ENCODE results near the gene GINS2. TPM values are rescaled to one million over a fixed set of nuclear protein-coding genes. Genes with fewer than 3 reads are reported as not detected.

GINS2 gene
- total and polyA plus RNA-seq, 4 donors, result 1.6 to 3.1 (median 2.4) TPM

DNA sequence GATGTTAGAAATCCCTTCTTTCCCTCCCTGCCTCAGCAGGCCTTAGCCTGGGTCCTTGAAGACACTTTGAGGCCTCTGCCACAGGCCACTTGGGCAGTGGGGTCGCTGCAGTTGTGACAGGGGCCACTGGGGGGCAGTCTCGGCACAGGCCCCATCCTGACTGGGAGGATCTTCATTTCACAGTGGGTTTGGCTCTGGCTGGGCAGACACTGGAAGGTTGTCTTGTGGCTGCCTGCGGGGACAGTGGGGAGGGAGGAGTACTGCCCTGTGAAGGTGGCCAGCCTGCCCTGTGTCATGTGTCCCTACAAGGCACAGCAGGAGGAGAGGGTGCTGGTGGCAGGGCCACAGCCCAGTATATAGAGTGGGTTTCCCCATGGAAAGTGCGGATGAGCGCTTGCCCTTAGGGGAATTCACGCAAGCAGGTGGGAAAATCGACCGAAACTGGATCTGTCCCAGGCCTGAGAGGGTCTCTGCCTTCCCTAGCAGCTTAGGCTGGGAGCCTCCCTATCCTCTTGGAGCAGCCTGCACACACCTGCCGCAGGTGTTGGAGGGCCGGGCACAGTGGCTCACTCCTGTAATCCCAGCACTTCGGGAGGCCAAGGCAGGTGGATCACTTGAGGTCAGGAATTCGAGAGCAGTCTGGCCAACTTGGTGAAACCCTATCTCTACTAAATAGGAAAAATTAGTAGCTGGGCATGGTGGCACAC lies 28.8 kb downstream of the GINS2 start:
- Histone ChIP-seq H3K9me3 (ENCODE audit: control insufficient read depth in 4 of 4, insufficient read depth in 3 of 4, low read length in 3 of 4) (no peaks in the 10 kb centered on the region), H3K4me3 (no peak overlapping the region), H3K27me3 (ENCODE audit: control insufficient read depth in 3 of 3, insufficient read depth in 3 of 3, low read length in 2 of 3) (no peaks in the 10 kb centered on the region), H3K27ac (ENCODE audit: low read depth in 1 of 2, low read length in 1 of 2) (no peak overlapping the region), H3K9ac (ENCODE audit: insufficient read depth in 1 of 2, low read length in 2 of 2) (no peak overlapping the region), H3K4me1 (ENCODE audit: control insufficient read depth in 5 of 5, insufficient read depth in 5 of 5, low read length in 5 of 5) (no peaks in the 10 kb centered on the region), H3K36me3 (ENCODE audit: control insufficient read depth in 4 of 4, insufficient read depth in 4 of 4, low read length in 4 of 4) (peaks cover 19 to 83% (median 58%) of the 10 kb centered on the region in 4 donors)
- peak; percentile 53 for ATAC-seq (ENCODE audit: insufficient read depth, low FRiP score)
- WGBS, 2 donors, result 80 to 81% methylated on average over 12 of the region's 12 CpGs
- peak; percentile 46 to 67 (median 54) for DNase-seq
- TF ChIP-seq, protein P1, sequence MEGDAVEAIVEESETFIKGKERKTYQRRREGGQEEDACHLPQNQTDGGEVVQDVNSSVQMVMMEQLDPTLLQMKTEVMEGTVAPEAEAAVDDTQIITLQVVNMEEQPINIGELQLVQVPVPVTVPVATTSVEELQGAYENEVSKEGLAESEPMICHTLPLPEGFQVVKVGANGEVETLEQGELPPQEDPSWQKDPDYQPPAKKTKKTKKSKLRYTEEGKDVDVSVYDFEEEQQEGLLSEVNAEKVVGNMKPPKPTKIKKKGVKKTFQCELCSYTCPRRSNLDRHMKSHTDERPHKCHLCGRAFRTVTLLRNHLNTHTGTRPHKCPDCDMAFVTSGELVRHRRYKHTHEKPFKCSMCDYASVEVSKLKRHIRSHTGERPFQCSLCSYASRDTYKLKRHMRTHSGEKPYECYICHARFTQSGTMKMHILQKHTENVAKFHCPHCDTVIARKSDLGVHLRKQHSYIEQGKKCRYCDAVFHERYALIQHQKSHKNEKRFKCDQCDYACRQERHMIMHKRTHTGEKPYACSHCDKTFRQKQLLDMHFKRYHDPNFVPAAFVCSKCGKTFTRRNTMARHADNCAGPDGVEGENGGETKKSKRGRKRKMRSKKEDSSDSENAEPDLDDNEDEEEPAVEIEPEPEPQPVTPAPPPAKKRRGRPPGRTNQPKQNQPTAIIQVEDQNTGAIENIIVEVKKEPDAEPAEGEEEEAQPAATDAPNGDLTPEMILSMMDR (IDR thresholded peaks at IDR 0.05; ENCODE audit: control extremely low read depth, extremely low read depth), result peak; percentile 55

DNA sequence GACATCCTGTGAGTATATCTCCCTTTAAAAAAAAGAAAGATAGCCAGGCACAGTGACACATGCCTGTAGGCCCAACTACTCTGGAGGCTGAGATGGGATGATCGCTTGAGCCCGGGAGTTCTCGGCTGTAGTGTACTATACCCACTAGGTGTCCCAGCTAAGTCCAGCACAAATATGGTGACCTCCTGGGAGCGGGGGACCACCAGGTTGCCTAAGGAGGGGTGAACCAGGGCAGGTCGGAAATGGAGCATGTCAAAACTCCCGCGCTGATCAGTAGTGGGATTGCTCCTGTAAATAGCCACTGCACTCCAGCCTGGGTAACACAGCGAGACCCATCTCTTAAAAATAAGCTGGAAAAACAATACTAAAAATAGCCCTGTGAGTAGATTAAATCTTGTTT lies 29.4 kb downstream of the GINS2 start:
- Histone ChIP-seq H3K36me3 (ENCODE audit: control insufficient read depth in 4 of 4, insufficient read depth in 4 of 4, low read length in 4 of 4) (peaks cover 16 to 83% (median 56%) of the 10 kb centered on the region in 4 donors), H3K4me3 (no peak overlapping the region), H3K9me3 (ENCODE audit: control insufficient read depth in 4 of 4, insufficient read depth in 3 of 4, low read length in 3 of 4) (no peaks in the 10 kb centered on the region), H3K27ac (ENCODE audit: low read depth in 1 of 2, low read length in 1 of 2) (no peak overlapping the region), H3K9ac (ENCODE audit: insufficient read depth in 1 of 2, low read length in 2 of 2) (no peak overlapping the region), H3K27me3 (ENCODE audit: control insufficient read depth in 3 of 3, insufficient read depth in 3 of 3, low read length in 2 of 3) (no peaks in the 10 kb centered on the region), H3K4me1 (ENCODE audit: control insufficient read depth in 5 of 5, insufficient read depth in 5 of 5, low read length in 5 of 5) (no peaks in the 10 kb centered on the region)
- TF ChIP-seq, protein P1 (IDR thresholded peaks at IDR 0.05; ENCODE audit: control extremely low read depth, extremely low read depth), result no peak
- WGBS, 2 donors, result 87 to 90% methylated on average over 8 of the region's 8 CpGs
- DNase-seq, result no peak
- no peak for ATAC-seq (ENCODE audit: insufficient read depth, low FRiP score)

DNA sequence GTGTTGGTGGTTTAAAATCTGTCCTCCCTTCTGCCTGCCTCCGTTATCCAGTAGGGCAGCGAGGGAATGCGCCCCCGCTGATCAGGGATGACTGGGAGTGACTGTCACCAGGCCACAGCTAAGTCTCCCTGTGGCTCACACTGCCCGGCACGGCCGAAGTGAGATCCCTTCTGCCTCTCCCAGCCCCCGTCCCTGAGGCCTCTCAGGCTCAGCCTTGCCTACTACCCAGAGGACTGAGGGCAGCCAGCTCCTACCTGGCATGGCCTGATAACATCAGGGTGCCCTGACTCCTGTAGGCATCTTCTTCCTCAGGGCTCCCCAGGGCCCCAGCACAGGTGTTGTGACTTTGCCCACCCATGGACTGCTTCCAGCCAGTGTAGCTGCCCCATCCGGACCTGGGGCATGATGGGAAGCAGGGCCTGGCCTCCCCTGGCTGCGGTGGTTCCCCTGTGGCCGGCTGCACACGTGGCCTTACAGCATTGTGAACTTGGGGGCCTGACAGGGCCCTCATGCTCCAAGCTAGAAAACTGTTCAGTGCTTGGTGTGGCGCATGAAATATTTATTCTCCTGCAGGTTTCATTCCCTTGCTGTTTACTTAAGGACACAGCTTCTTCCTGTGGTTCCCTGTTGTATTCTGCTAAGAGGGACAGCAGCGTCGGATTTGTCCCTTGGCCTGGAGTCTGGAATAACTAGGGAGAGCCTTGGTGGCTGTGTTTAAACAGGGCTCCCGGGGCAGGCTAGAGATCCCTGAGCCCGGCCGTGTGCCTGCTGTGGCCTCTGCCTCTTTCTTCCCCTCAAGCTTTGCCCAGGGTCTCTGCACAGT lies 30.0 kb downstream of the GINS2 start:
- whole genome bisulfite sequencing, 2 donors, result 83 to 86% methylated on average over 18 of the region's 18 CpGs
- Histone ChIP-seq H3K9ac (ENCODE audit: insufficient read depth in 1 of 2, low read length in 2 of 2) (no peak overlapping the region), H3K9me3 (ENCODE audit: control insufficient read depth in 4 of 4, insufficient read depth in 3 of 4, low read length in 3 of 4) (no peaks in the 10 kb centered on the region), H3K27me3 (ENCODE audit: control insufficient read depth in 3 of 3, insufficient read depth in 3 of 3, low read length in 2 of 3) (no peaks in the 10 kb centered on the region), H3K4me3 (no peak overlapping the region), H3K4me1 (ENCODE audit: control insufficient read depth in 5 of 5, insufficient read depth in 5 of 5, low read length in 5 of 5) (no peaks in the 10 kb centered on the region), H3K27ac (ENCODE audit: low read depth in 1 of 2, low read length in 1 of 2) (no peak overlapping the region), H3K36me3 (ENCODE audit: control insufficient read depth in 4 of 4, insufficient read depth in 4 of 4, low read length in 4 of 4) (peaks cover 16 to 81% (median 56%) of the 10 kb centered on the region in 4 donors)
- no peak for DNase-seq
- TF ChIP-seq, protein P1 (IDR thresholded peaks at IDR 0.05; ENCODE audit: control extremely low read depth, extremely low read depth), result no peak
- ATAC-seq (ENCODE audit: insufficient read depth, low FRiP score), result no peak
